ENCODE results near the gene BMP6. TPM values are rescaled to one million over a fixed set of nuclear protein-coding genes. Genes with fewer than 3 reads are reported as not detected.
"Not testable (repeated sequence)": the region's sequence is repeated elsewhere in the genome, so short reads cannot be mapped to it uniquely, and the experiment has no call there.

BMP6 gene
- total RNA-seq, 6 experiments from 2014 or later = 1.8 to 4.4 (median 2.6) TPM

DNA sequence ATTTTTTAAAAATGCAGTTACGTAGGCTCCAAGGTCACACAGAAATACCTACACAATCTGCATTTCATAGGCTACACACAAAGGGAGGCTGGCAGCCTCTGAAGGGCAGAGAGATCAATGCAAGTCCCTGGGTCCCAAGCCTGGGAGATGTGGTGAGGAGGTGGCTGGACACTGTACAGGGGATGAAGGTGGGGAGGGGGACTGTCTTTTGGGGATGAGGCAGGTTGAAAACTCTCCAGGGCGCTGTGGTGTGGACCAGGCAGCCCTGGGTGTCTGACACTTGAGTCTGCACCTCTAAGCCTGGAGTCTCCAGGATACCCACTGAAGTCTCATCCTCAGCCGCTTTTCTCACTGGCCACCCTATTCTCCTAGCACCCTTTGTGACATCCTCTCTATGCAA, 160.2 kb downstream of the BMP6 start:
- H3K9me3 ChIP-seq = no peaks in the 10 kb centered on the region
- H3K36me3 ChIP-seq = peaks cover 9 to 96% (median 59%) of the 10 kb centered on the region in 4 donors
- H3K27ac ChIP-seq = no peak overlapping the region
- ATAC-seq (no peak), DNase-seq (no peak)
- no peaks in the 10 kb centered on the region for H3K27me3 ChIP-seq
- intact Hi-C loops (cut with DNase I) = no loop called here
- TF ChIP-seq CTCF (IDR thresholded peaks at IDR 0.05) (no peak), POLR2A (IDR thresholded peaks at IDR 0.05) (no peak)
- H3K4me1 ChIP-seq = no peaks in the 10 kb centered on the region
- WGBS (ENCODE audit: insufficient coverage, low coverage, low lambda C conversion rate, missing lambda C conversion rate) = 84% methylated on average over 2 of the region's 3 CpGs
- no peak overlapping the region for H3K4me3 ChIP-seq

GRCh38 chr6:7887278-7887991, 161.5 kb downstream of the BMP6 start:
- Histone ChIP-seq H3K27me3 (no peaks in the 10 kb centered on the region), H3K27ac (no peak overlapping the region), H3K9me3 (no peaks in the 10 kb centered on the region), H3K4me3 (no peak overlapping the region), H3K36me3 (peaks cover 9 to 95% (median 62%) of the 10 kb centered on the region in 4 donors), H3K4me1 (no peaks in the 10 kb centered on the region)
- 93% methylated on average over 6 of the region's 21 CpGs for WGBS (ENCODE audit: insufficient coverage, low coverage, low lambda C conversion rate, missing lambda C conversion rate)
- DNase-seq = no peak
- ATAC-seq = peak in 2 of 4 donors; percentile 13 to 15
- no peak for TF ChIP-seq POLR2A (IDR thresholded peaks at IDR 0.05)
- no peak for TF ChIP-seq CTCF (IDR thresholded peaks at IDR 0.05)
- intact Hi-C loops (cut with DNase I) = no loop called here

DNA sequence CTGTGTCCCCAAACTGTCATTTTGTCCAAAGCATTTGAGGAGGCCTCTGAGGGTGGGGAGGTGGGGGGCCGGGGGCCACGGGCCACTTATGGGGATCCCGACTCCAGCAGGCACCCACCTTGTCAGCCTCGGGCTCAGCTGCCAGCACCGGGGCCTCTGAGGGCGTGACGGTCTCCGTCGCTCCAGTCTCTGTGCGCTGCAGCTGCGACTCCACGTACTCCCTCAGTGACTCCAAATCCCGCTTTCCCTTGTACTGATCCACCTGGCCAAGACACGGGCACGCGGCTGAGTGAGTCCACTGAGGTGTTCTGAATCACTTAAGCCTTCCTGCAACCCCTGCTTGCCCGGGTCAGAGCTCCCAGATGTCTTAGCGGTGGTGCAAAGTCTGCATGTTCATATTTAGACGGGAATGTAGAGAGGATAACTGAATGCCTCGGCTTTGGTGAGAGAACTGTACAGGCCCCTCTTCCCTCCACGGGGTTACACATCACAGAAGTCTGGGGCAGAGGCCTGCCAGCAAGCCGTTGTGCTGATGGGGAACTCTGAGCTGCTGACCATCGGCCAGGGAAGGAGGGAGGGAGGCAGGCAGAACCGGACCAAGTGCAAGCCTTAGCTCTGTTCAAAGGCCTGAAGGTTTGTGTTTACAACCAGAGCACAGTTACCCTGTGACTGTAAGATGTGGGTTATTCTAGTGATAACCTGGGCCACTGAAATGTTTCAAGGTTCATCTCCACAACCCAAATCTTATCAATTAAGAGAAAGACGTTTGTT, 162.9 kb downstream of the BMP6 start:
- intact Hi-C loops (cut with DNase I) = no loop called here
- TF ChIP-seq POLR2A (IDR thresholded peaks at IDR 0.05) = no peak
- TF ChIP-seq CTCF (IDR thresholded peaks at IDR 0.05) = no peak
- 93% methylated on average over 9 of the region's 25 CpGs for WGBS (ENCODE audit: insufficient coverage, low coverage, low lambda C conversion rate, missing lambda C conversion rate)
- Histone ChIP-seq H3K36me3 (peaks cover 15 to 95% (median 63%) of the 10 kb centered on the region in 4 donors), H3K4me1 (no peaks in the 10 kb centered on the region), H3K27ac (no peak overlapping the region), H3K4me3 (no peak overlapping the region), H3K9me3 (no peaks in the 10 kb centered on the region), H3K27me3 (no peaks in the 10 kb centered on the region)
- DNase-seq = no peak
- ATAC-seq = no peak

DNA sequence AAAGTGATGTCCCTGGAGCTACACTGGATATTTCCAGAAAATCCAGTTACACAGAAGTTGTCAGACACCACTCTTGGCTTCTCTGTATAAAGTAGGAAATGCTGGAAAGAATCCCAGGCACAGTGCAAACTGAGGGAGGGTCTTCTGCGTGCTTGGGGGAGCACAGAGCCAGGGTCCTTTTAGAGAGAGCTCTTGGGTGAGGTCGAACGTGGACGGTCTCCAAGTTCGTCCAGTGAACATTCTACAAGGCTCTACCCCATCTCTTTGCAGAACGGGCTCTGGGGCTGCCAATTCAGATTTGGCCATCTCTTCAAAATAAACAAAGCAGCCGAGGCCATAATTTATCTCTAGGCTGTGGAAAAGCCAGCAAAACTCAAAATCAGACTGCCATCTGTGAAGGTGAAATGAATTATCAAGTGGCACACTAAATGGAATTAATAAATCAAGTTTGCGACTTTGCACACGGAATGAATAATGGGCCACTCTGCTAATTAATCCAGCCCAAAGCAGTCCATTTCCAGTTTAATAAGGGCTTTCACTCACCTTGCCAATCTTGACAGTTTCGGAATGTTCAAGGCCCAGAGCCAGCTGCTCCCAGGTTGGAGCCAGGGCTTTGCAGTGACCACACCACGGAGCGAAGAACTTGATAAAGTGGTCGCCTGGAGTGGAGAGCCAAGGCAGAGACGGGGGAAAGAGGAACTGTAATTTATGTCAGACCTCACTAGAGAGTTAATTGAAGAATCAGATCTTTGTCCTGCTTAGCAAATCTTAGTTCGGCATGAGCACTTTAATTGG, 165.4 kb downstream of the BMP6 start:
- peaks cover 10 to 95% (median 66%) of the 10 kb centered on the region in 4 donors for H3K36me3 ChIP-seq
- no peaks in the 10 kb centered on the region for H3K9me3 ChIP-seq
- no peak overlapping the region for H3K27ac ChIP-seq
- DNase-seq (no peak), ATAC-seq (no peak)
- H3K4me1 ChIP-seq = no peaks in the 10 kb centered on the region
- WGBS (ENCODE audit: insufficient coverage, low coverage, low lambda C conversion rate, missing lambda C conversion rate) = 86% methylated on average over 14 of the region's 15 CpGs
- TF ChIP-seq POLR2A (IDR thresholded peaks at IDR 0.05) = no peak
- TF ChIP-seq CTCF (IDR thresholded peaks at IDR 0.05) = no peak
- intact Hi-C loops (cut with DNase I) = no loop called here
- H3K27me3 ChIP-seq = no peaks in the 10 kb centered on the region
- H3K4me3 ChIP-seq = no peak overlapping the region

GRCh38 chr6:7892367-7892766, 166.5 kb downstream of the BMP6 start:
- H3K27ac ChIP-seq; DNase-seq; H3K27me3 ChIP-seq; H3K4me1 ChIP-seq; H3K4me3 ChIP-seq; intact Hi-C loops (cut with DNase I); H3K9me3 ChIP-seq; ATAC-seq: not testable (repeated sequence)
- peaks cover 6 to 100% (median 65%) of the 10 kb centered on the region in 4 donors for H3K36me3 ChIP-seq
- WGBS (ENCODE audit: insufficient coverage, low coverage, low lambda C conversion rate, missing lambda C conversion rate) = 100% methylated on average over 2 of the region's 4 CpGs
